Esophagus muscularis mucosa (tissue), 3 donors: ENCODE results near the gene SDK1.

Experiments
- CTCF ChIP-seq, 3 experiments: fragments of 200-600 bp in 2 of 3; fragments of 450-650 bp in 1 of 3; sonication (generic) in 2 of 3; IDR thresholded peaks; one replicate each; pipeline ENCODE4 v1.5.1; 2017 to 2019; ENCODE audit warnings: antibody characterized with exemption in 3 of 3, mild to moderate bottlenecking in 2 of 3, moderate library complexity in 1 of 3
- POLR2A ChIP-seq: fragments of 450-650 bp; IDR thresholded peaks from one replicate; pipeline ENCODE4 v1.6.1; 2017; ENCODE audit warnings: antibody characterized with exemption, moderate library complexity, mild to moderate bottlenecking, low read depth

- TF ChIP-seq CTCF (IDR thresholded peaks at IDR 0.05): no peak
- TF ChIP-seq POLR2A: no peak
Observed at GRCh38 chr7:4242706-4243105, 941.7 kb downstream of the SDK1 start.
